Measurements from ENCODE around the gene MITF.

DNA sequence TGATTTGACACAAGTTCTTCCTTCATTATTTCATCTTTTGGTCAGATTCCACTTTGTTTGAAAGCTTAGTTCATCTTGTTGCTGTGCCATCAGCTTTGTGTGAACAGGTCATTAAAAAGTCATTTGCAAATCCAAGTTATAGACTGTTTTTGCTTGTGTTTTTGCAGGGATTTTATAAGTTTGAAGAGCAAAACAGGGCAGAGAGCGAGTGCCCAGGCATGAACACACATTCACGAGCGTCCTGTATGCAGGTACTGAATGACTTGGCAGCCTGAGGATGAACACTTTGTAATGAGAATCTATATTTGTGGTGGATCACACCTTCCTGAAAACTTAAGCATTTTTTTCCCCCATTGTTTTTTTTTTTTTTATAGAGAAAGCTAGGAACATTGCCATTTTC, 199.7 kb downstream of the MITF start:
- TF ChIP-seq, protein P1, sequence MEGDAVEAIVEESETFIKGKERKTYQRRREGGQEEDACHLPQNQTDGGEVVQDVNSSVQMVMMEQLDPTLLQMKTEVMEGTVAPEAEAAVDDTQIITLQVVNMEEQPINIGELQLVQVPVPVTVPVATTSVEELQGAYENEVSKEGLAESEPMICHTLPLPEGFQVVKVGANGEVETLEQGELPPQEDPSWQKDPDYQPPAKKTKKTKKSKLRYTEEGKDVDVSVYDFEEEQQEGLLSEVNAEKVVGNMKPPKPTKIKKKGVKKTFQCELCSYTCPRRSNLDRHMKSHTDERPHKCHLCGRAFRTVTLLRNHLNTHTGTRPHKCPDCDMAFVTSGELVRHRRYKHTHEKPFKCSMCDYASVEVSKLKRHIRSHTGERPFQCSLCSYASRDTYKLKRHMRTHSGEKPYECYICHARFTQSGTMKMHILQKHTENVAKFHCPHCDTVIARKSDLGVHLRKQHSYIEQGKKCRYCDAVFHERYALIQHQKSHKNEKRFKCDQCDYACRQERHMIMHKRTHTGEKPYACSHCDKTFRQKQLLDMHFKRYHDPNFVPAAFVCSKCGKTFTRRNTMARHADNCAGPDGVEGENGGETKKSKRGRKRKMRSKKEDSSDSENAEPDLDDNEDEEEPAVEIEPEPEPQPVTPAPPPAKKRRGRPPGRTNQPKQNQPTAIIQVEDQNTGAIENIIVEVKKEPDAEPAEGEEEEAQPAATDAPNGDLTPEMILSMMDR (IDR thresholded peaks at IDR 0.05; ENCODE audit: poor library complexity, severe bottlenecking) = no peak
- TF ChIP-seq EZH2 (IDR thresholded peaks at IDR 0.05; ENCODE audit: borderline replicate concordance, insufficient read depth, low read length, poor library complexity, severe bottlenecking) (no peak), POLR2AphosphoS5 (IDR thresholded peaks at IDR 0.05) (no peak), RAD21 (conservative IDR thresholded peaks at IDR 0.05) (no peak)
- TF ChIP-seq, protein P2, sequence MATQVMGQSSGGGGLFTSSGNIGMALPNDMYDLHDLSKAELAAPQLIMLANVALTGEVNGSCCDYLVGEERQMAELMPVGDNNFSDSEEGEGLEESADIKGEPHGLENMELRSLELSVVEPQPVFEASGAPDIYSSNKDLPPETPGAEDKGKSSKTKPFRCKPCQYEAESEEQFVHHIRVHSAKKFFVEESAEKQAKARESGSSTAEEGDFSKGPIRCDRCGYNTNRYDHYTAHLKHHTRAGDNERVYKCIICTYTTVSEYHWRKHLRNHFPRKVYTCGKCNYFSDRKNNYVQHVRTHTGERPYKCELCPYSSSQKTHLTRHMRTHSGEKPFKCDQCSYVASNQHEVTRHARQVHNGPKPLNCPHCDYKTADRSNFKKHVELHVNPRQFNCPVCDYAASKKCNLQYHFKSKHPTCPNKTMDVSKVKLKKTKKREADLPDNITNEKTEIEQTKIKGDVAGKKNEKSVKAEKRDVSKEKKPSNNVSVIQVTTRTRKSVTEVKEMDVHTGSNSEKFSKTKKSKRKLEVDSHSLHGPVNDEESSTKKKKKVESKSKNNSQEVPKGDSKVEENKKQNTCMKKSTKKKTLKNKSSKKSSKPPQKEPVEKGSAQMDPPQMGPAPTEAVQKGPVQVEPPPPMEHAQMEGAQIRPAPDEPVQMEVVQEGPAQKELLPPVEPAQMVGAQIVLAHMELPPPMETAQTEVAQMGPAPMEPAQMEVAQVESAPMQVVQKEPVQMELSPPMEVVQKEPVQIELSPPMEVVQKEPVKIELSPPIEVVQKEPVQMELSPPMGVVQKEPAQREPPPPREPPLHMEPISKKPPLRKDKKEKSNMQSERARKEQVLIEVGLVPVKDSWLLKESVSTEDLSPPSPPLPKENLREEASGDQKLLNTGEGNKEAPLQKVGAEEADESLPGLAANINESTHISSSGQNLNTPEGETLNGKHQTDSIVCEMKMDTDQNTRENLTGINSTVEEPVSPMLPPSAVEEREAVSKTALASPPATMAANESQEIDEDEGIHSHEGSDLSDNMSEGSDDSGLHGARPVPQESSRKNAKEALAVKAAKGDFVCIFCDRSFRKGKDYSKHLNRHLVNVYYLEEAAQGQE (IDR thresholded peaks at IDR 0.05; ENCODE audit: borderline replicate concordance) = no peak
